Stimulated activated CD8-positive, alpha-beta memory T cell treated with anti-CD3 and anti-CD28 coated beads, Interleukin-2, amount 100 ng/mL, for 1 hour (primary cell): ENCODE data around the gene NGEF.

Source experiments
- DNase-seq, 2 donors: peaks; one replicate each; pipeline ENCODE4 v3.0.0-alpha.2; 2020; ENCODE audit warnings: low read depth in 2 of 2

NGEF gene

DNA sequence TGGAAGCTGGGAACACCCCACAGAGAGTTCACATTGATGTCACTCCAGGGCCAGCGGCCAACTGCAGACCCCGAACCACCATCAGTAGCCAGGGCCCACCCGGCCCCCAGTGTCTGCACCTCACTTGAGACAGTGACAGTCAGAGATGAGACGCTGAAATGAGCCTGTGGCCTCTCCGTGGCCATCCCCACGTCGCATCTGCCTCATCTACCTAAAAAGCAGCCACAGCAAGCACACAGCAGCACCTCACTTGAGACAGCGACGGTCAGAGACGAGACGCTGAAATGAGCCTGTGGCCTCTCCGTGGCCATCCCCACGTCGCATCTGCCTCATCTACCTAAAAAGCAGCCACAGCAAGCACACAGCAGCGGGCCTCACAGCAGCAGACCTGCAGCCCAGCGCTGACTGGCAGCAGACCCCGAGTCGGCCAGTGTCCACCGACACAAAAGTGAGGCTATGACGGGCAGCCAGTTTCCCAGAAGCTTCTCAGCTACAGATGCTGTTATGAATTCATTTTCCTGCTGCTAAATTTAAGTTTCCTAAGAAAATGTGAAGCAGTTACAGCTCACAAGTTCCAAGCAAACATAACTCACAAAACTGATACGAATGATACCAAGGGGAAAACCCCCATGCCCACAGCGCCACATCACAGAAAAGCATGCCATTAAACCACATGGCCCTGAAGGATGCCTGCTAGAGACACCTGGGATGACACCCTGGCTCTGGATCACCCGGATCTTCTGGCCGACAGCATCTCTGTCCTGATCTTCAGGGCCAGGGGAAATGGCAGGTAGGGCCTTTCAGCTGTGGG is 115.3 kb downstream of the NGEF start:
- no peak for DNase-seq

DNA sequence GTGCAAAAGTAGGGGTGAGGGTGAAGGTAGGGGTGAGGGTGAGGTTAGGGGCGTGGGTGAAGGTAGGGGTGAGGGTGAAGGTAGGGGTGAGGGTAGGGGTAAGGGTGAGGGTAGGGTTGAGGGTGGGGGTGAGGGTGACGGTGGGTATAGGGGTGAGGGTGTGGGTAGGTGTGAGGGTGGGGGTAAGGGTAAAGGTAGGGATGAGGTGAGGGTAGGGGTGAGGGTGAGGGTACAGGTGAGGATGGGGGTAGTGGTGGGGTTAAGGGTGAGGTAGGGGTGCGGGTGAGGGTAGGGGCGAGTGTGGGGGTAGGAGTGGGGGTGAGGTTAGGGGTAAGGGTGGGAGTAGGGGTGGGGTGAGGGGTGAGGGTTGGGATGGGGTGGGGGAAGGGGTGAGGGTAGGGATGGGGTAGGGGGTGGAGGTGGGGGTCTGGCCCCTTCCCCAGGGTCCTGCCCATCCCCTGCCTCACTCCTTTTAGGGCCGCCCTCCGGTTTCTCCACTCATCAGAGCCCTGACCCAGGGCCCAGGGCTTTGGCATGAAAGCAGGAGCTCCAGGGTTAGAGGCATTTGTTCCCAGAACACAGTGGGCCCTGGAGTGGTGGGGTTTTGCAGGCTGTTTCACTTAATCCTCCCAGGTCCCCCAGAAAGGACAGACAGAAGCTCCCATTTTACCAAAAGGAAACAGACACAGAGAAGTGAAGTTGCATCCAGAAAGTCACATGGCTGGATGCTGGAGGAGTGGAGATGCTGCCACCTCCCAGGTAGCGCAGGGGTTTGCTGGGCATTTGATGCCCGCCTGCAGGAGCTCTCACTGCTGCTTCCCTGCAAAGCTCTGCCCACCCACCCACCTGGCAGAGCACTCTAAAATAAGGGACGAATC is 116.1 kb downstream of the NGEF start:
- DNase-seq, result no peak

DNA sequence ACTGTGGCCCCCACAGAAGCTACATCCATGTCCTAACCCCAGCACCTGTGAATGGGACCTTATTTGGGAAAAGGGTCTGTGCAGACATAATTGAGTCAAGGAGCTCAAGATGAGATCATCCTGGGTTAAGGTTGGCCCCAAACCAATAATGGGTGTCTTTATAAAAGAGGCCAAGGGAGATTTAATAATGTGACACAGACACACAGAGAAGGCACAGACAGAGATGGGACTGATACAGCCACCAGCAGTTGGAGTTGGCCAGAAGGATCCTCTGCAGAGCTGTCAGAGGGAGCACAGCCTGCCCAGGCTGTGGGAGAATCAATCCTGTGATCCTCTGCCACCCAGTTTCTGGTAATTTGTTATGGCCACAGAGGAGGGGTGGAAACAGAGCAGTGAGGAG is 116.9 kb downstream of the NGEF start:
- no peak for DNase-seq

DNA sequence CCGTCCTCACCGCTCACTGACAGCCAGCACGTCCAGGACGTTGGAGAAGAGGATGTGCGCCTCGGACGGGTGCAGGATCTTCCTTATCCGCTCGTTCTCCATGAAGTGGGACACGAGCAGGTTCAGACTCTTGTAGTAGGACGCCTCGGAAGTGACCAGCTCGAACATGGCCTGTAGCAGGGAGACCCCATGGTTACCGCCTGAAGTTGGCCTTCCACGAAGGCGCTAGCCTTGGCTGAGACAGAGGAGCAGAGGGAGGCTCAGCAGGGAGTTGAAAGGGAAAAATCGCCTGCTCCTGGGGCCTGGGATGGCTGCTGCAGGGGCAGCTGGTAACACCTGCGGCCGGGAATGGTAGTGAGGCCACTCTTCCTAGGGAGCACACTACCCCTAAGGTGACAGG is 118.3 kb downstream of the NGEF start:
- no peak for DNase-seq

DNA sequence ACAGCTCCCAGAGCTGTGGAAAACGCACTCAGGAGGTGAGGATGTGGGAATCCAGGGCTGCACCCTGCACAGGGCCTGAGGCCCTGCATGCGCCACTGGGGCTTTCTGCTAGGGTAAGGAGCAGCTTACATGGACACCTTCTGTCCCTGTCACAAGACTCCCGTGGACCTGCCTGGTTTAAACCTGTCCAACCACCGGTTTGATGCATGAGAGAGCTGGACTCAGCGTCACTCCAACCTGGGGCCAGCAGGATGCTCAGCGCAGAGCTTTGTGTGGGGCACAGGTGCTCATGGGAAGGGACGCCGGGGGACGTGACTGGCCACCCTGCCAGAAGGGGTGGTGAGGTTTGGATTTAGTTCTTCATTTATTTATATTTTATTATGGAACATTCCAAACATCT is 118.8 kb downstream of the NGEF start:
- no peak for DNase-seq

DNA sequence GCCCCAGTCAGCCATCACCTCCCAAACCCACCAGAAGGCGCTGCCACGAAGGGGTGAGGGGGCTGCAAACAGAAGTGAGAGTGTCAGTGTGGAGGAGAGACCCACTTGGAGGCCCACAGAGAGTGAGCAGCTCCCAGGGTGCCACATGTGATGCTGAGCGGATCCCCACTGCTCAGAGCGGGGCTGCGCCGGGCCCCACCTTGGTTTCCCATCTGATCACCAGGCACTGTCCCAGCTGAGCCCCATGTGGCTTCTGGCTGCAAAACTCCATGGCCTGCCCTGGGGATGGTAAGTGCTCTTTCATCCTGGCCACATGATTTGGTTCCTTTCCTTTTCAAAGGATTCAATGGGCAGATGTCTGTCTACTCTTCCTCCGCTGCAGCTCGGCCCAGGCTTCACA is 119.2 kb downstream of the NGEF start:
- DNase-seq, result no peak

DNA sequence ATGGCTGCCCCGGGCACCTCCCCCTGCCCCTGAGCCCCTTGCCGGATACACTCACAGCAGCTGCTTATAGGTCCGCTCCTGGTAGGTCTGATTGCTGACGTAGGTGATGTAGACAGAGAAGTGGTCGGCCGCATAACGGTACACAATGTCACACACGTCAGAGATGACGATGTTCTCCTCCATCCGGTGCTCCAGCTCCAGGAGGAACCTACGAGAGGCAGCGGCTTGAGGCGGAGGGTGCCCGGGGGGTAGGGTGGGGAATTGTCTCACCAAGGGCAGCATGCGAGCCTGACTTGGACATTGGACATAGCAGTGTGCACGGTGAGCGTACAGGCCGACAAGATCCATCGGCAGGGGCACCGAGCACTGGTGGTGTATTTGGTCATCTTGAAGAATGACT is 120.2 kb downstream of the NGEF start:
- no peak for DNase-seq

DNA sequence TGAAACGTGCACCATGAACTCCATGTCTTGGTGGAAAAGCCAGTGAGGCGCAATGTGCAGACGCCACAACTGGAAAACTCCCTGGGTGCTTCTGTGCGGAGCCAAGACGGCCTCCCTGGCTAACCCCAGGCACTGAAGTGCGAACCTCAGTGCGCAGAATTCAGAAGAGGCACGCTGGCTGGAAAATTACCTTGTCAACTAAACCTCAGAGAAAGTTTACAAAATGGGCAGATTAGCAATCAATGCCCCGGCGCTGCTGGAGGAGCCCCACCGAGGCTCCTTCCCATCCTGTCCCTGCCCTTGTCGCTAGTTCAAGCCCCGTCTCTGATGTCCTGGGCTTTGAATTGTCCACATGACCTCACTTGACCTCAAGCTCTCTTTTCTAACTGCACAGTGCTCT is 120.8 kb downstream of the NGEF start:
- DNase-seq, result no peak

DNA sequence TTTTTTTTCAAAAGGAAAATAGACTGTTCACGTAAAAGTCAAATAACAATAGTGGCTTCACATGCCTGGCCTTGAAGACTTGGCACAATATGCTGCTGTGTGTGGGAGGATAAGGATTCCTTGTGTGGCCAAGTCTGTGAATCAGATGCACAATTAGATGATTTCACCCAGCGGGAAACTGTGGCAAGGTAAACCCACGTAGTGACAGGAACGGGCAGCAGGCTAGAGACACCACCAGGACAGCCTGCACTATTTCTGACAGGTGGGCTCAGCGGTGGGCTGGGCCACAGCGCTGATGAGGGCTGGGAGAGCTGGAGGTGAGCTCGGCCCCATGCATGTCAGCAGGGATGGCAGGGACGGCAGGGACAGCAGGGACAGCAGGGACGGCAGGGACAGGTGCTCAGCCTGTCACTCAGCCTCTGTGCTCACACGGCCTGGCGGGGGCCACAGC is 121.4 kb downstream of the NGEF start:
- DNase-seq, result no peak

DNA sequence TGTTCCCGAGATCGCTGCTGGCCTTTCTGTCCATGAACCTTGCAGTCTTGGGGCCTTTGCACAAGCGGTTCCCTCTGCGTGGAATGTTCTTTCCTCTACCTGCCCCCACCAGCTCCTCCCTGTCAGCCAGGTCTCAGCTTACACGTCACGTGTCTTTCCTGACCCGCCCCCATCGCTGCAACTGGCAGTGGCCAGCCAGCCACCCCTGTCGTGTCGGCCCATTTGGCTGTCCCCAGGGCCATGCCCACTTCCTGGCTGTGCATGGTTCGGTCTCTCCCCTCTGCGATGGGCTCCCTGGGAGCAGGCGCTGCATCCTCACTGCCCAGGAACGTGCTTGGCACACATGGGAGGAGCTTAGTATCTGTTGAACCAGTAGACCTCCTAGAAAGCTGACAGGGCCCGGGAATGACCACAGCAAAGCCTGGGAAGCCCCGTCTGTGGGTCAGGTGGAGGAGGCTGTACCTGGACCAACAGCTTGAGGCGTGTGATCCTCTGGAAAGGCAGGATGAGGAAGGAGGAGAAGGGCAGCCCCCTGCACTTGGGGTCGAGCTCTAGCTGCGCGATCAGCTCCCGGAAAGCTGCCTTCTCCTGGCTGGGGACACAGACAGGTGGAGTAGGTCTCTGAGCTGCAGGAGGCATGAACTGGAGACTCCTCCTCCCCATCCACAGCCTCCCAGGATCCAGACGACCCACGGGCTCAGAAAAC is 122.0 kb downstream of the NGEF start:
- no peak for DNase-seq

DNA sequence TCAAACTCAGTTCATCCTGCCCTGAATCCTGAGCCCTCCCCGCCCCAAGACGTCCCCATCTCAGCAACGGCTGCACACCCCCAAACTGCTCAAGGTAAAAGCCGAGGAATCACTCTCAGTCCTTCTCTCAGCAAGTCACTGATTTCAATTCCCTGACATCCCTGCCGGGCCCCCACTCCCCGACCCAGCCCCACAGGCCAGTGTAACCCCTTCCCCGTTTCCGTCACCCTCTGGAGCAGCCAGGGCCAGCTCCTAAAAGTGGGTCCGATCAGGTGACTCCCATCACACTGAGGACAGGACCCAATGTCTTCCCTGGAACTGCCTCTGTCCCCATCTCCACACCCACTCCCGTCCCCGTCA is 122.5 kb downstream of the NGEF start:
- no peak for DNase-seq

DNA sequence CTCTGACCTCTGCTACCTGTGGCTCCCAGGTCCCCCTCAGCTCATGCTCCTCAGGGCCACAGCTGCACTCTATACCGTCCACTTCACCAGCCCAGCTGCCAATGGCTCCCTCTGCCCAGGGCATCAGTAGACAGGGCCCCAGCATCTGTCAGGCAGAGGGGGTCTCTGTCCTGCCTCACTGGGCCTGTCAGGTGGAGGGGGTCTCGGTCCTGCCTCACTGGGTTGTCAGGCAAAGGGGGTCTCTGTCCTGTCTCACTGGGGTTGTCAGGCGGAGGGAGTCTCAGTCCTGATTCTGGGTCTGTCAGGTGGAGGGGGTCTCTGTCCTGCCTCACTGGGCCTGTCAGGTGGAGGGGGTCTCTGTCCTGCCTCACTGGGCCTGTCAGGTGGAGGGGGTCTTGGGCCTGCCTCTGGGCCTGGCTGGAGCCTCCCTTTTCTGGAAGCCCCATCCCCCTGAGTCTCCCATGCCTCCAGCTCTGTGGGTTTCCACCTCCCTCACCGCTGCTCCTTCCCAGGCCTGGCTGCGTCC is 123.1 kb downstream of the NGEF start:
- DNase-seq, result no peak

DNA sequence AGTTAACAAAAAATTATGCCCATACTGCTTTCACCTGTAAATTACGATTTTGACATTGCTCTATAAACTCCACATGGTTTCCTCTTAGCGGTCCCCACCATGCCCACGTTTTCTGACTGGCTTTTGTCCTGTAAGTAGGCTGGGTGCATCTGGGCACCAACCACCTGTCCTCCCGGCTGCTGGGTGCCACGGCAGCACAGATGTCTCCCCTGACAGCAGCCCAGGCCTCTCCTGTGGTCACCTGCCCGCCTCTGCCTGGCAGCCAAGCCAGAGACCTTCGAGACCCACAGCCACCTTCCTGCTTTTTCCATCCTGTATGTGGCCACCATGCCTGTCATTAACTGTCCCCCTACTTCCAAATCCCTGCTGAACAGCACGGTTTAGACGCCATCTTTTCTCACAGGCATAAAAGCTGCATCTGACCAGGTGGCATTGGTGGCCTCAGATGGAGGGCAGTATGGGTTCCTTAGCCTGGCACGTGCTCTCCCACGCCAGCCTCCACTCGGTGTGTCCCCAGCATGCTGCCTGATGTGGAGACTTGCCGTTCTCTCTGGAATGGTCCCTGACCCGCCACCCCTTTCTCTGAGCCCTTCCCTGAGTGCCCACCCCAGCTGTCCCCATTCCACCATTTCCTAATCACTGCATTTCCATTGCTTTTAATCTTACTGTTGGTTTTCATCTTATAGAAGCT is 124.1 kb downstream of the NGEF start:
- no peak for DNase-seq

DNA sequence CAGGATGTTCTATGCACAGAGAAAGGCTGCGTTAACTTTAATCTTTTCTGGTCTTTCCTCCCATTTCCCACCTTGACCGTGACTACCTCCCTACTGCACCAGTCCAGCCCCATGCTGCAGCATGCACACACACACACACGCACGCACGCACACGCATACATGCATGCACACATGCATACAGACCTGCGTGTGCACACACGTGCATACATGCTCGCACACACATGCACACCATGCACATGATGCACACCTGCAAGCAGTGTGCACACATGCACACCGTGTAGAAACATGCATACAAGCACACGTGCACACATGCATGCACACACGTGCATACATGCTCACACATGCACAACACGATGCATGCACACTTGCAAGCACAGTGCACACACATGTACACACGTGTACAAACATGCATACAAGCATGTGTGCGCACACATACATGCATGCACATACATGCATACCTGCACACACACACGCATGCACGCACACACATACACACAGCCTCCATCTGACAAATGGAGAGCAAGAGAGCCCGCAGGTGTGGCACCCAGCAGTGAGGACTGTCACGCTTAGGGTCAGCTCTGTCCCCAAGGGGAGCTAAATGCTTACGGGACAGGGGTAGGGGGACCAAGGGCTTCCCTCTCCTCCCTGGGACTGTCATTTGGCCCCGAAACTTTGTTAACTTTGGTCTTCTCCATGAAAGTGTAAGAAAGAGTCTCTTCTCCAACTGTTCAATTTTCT is 124.8 kb downstream of the NGEF start:
- DNase-seq, result no peak

DNA sequence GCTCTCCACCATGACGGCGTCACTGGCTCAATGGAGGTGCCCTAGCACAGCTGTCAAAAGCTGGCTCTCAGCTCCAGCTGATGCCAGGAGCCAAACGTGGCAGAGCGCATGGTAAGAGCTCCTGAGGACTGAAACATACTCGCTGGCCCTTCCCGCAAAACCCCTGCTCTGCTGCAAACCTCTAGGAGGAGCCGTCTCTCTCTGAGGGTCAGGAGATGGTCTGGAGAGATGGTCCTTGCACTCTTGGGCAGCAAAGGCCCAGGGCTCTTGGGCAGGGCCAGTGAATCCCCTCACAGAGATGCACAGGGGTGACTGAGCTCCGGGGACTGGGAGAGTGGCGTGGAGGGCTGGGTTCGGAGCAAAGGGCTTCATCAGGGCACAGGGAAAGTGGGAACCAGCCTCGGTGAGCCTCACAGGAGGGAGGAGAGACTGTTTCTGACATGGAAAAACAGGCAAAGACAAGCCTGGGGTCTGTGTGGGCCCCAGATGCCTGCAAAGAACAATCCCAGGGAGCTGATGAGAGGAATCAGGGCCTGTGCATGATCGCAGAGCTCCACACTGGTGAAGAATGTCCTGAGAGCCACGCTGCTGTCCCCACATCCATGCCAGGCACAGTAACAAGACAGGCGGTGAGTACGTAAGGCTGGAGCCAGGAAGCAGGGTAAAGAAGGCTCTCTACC is 125.7 kb downstream of the NGEF start:
- no peak for DNase-seq

DNA sequence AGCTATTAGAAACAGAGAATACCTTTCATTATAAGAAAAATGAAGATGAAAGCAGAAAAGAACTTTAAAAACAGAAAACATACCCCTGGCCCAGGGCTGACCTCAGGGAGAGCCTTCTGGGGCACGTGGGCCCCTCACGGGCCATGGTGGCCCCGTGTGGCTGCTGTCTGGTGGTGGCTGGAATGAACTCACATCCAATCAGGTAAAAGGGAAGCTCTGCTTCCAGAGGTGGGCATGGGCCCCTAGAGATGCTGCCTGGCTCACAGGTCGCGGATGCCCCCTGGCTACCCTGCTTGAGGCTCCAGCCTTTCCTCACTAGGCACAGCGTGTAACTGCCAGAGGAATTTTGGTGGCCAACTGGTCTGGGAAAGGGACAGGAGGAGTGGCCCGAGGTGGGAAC is 126.4 kb downstream of the NGEF start:
- DNase-seq, result no peak

DNA sequence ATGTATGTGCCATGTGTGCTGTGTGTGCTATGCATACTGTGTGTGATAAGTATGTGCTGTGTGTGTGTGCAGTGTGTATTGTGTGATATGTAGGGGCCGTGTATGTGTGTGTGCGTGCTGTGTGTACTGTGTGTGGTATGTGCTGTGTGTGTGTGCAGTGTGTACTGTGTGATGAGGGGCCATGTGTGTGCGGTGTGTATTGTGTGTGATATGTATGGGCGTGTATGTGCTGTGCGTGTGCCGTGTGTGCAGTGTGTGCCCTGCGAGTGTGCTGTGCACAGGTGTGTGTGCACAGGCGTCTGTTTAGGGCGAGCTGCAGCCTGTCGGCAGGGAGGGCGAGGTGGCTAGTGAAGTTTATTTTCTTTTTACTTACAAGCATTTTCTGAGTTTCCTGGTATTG is 126.9 kb downstream of the NGEF start:
- no peak for DNase-seq

DNA sequence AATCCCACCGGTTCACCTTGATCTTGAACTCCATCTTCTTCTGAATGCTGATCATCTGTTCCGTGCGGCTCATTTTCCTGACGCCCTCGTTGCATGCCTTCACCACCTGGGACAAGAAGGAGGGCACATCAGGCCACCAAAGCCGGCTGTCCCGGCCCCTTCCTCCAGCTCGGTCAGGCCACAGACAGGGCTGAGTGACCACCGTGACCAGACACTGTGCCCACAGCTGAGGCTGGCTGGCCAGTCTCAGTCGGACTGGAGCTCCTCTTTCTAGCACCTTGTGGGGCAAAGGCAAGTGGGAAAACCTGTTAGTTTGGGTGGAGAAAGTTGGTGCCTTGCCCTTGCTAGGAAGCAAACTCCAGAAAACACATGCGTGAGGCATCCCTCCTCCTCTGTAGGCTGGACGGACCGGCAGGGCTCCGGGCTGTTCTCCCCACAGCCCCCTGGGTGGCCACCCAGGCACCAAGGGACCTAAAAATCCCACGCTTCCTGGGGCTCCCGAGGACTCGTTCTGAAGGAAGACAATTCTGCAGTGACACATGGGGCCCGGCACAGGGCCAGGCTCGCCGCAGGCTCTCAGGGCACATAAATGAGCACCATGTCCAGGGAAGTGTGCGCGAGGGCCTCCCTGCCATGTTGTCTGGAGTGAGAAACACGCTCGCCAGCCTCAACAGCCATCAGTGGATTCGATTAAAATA is 127.6 kb downstream of the NGEF start:
- no peak for DNase-seq

DNA sequence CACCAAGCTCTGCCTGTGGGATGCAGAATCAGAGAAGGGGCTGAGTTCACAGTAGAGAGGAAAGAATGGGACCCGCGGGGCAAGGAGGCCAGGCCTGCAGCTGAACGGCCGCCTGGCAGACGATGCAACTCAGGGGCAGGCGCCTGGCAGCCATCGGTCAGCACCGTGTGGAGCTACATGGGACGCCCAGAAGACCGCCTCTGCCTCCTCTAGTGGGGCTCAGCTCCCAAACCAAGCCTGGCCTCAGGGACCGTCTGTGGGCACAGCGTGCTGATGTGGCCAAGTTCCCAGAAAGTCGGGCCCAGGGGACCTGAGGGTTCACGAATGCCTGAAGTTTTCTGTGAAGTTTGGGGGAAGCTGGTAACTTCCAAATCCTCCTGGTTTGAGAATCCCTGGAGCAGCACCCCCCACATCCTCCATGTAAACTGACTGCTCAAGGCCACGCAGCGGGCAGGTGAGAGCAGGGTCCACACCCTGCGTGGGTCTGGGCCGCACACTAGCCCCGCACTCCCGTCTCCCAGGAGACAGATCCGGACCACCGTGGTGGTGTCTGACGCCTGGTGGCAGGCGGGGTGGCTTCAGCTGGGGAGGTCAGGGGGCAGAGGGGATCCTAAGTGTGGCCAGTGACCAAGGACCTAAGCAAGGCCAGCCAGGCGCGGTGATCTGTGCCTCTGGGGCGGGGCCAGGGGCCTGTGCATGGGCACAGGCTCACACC is 128.3 kb downstream of the NGEF start:
- DNase-seq, result no peak
